Body of pancreas (tissue), 4 donors: ENCODE data around the gene CHTOP.

Experiments used
- CTCF ChIP-seq, 7 experiments: fragments of 450-650 bp in 4 of 7; fragments of 200-600 bp in 3 of 7; sonication (generic) in 3 of 7; IDR thresholded peaks; one replicate each; pipeline ENCODE4 v1.5.1; 2016 to 2019; ENCODE audit warnings: antibody characterized with exemption in 7 of 7
- POLR2A ChIP-seq, 3 donors: fragments of 450-650 bp; IDR thresholded peaks; one replicate each; pipeline ENCODE4 v1.6.1; 2016; ENCODE audit warnings: antibody characterized with exemption in 3 of 3, mild to moderate bottlenecking in 2 of 3

DNA sequence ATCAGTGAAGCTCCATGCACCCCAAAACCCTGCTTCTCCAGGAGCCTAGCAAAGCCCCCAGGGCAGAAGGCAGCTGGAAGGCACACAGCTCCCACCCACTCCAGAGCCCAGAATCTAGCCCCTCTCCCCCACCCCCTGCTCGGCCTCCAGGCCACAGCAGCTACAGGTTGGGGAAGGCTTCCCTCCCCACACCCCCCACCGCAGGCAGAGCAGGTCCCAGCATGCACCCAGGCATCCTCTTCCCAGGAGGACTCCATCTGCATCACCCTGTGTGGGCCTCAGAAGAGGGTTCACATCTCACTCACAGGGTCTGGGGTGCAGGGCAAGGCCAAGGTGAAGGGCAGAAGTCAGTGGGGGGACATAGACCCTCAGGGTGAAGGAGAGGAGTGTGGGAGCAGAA, 18.5 kb upstream of the CHTOP start:
- TF ChIP-seq CTCF (IDR thresholded peaks at IDR 0.05) (no peak), POLR2A (IDR thresholded peaks at IDR 0.05) (no peak)
